WI38 (cell line): ENCODE measurements around the gene MB.

ENCODE experiments used
- H3K4me3 ChIP-seq: 2 replicates; pipeline ENCODE4 v1.5.1; 2011; ENCODE audit warnings: low read depth, mild to moderate bottlenecking, control low read depth, low read length
- TF ChIP-seq, protein P1 (sequence below): IDR thresholded peaks from 2 replicates; pipeline ENCODE4 v1.5.1; 2012; ENCODE audit warnings: low read depth, mild to moderate bottlenecking, control low read depth, low read length

Gene MB

DNA sequence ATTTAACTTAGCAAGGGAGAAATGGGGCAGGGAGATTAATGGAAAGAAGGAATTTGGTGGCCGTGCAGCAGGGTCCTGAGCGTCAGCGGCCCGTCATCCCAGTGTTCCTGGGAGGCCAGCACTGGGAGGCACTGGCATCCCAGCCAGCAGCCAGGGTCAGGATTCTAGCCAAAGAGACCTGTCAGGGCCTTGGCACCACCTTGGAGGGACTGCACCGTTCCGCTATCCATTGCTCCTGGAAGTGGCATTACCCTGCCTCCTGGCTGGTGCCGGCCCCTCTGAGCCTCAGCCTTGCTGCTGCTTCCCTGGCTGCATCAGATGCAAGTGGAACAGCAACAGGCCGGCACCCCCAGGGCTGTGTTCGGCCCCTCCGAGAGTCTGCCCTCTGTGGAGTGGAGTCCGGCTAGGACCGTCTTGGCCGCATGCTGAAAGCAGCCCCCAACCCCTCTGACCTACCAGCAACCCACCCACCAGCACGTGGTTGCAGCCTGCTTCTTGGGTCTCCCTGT is 46.4 kb downstream of the MB start:
- H3K4me3 ChIP-seq: no peak overlapping the region
- TF ChIP-seq, protein P1, sequence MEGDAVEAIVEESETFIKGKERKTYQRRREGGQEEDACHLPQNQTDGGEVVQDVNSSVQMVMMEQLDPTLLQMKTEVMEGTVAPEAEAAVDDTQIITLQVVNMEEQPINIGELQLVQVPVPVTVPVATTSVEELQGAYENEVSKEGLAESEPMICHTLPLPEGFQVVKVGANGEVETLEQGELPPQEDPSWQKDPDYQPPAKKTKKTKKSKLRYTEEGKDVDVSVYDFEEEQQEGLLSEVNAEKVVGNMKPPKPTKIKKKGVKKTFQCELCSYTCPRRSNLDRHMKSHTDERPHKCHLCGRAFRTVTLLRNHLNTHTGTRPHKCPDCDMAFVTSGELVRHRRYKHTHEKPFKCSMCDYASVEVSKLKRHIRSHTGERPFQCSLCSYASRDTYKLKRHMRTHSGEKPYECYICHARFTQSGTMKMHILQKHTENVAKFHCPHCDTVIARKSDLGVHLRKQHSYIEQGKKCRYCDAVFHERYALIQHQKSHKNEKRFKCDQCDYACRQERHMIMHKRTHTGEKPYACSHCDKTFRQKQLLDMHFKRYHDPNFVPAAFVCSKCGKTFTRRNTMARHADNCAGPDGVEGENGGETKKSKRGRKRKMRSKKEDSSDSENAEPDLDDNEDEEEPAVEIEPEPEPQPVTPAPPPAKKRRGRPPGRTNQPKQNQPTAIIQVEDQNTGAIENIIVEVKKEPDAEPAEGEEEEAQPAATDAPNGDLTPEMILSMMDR: no peak

DNA sequence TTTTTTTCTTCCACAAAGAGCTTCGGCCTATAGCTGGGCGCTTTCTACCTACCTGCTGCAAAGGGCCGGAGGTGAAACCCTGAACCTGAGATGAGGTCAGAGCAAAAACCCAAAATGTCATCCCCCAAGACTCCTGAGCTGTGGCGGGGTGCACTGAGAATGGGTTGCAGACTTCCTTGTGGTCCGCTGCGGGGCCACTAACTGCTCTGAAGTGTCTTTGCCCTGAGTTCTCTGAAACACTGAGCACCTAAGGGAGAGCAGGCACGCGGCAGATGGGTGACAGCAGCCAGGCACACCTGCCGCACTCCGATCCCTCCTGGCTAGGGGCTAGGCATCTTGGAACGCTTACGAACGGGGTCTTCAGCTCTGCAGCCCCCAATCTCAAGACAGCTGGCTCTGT is 47.2 kb downstream of the MB start:
- no peak overlapping the region for H3K4me3 ChIP-seq
- TF ChIP-seq, protein P1: no peak

DNA sequence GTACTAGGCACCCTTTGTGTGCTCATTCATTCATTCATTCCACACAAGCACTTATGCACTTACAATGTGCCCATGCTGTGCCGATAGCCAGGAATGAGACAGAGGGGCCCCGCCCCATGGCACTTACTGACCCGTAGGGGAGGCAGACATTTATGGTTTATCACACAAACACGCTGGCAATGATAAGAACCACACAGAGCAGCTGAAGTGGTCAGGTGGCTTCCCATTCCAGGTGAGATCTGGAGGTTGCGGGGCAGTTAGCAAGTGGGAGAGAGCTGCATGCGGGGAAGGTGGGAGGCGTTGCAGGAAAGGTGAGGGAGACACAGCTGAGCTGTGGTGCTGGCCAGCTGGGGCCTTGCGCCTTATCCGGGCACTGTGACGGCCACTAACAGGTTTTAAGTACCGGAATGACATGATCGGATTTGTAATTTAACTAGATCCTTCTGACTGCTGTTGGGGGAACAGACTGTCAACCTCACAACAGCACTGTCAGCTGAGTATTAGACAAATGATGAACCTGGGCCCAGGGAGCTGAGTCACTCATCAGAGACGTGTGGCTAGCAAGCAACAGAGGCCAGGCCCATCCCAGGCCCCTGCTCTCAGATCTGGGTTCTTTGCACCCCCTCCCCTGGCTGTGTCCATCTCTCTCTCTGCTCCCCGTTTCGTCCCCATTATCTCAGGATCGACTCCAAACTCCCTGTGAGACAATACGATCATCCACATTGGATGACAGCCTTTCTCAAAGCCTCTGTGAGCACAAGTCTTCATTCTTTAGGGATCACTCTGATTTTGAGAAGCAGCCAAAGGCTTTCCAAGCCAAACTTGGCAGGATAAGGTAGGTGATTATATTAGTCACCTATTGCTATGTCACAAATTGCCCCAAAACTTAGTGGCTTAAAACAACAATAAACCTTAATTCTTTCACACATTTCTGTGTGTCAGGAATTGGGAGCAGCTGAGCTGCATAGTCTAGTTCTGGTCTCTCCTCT is 48.1 kb downstream of the MB start:
- TF ChIP-seq, protein P1: no peak
- no peak overlapping the region for H3K4me3 ChIP-seq

DNA sequence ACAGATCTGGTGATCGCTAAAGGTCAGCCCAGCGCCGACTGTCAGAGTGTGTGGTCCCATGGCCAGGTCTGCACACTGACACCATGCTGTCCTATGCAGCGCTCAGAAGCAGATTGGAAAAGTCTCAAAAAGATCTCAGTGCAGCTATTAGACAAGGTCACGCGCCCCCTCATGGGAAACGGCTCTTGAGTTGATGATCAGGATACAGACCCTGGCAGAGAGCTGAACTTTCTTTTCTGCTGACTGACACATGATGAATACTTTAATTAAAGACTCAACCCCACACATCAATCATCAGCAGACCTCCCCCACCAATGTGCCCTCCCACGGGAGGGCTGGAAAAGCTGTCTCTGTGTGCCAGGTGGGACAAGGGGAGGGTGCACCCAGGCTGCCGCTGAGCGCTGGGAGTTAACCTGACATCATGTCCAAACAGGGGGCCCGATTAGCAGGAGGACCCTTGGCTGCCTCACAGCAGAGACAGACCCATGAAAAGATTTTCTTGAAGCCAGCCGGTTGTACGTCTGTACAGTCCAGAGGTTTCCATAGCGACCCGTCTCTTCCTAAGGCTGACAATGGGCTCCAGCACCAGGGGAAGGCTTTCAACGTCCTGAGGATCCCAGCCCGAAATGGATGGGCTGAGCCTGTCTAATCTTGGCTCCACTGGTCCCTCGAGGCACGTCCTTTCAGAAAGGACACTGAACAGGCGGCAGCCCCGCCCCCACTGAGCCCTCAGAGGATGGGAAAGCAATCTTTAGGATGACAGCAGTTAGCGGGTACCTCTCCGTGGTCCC is 49.6 kb downstream of the MB start:
- TF ChIP-seq, protein P1: no peak
- H3K4me3 ChIP-seq: no peak overlapping the region

DNA sequence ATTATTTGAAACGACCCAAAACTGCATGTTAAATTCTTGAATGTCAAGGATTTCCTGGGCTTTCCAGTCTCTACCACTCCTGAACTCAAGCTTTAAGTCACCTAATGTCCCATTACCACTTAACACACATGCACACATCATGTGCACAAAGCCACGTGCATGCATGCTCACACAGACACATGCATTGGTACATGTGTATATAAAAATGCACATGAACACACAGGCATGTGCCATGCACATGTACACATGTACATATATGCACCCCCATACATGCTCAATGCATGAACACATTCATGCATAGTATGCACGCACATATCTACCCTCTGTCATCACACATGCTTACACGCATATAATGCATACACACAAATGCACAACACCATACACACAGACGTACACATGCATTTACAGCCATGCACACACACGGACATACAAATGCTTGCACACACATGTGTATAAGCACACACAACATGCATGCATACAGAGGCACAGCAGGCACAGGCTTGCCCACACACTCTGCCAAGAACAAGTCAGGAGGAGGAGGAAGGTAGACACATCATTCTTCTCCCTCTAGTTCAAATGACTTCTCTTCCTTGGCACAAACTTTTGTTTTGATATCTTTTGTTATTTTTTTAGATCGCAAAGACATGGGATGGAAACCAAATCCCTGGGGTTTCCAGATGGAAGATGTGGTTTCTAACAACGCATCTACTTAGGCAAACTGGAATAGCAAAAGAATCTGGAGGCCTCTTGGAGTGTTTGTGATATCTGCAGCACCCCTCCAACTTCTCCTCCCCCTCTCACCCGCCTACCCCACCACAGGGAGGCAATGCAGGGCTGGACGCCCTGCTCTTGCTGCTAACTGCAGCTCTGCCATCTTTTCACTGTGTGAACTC is 51.9 kb downstream of the MB start:
- TF ChIP-seq, protein P1: no peak

DNA sequence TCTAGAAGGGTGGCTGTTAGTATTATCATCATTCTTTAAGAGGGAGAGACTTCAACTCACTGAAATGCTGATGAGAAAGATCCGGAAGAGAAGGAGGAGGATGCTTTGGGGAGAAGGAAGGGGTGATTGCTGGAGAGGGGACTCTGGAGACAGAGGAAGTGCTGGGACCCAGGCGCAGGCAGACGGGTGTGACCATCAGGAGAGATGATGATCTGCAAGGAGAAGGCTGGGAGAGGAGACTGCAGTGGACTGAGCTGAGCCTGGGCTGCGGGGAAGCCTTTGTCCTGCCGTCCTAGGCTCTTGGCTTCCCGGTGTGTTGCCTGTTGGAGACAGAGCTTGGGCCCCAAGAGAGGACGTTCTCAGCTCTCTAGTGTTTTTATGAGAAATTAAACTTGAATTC is 53.9 kb downstream of the MB start:
- no peak overlapping the region for H3K4me3 ChIP-seq
- TF ChIP-seq, protein P1: no peak

More for the DNA sequence above, 51.9 kb downstream of the MB start:
- no peak overlapping the region for H3K4me3 ChIP-seq
